Head of caudate nucleus (tissue), 42 donors: ENCODE results near the gene SEC31A.

Experiments
- DNase-seq, 42 donors: peaks; one replicate each; pipeline versions ENCODE4 v3.0.0 to v3.0.0-alpha.2; 2020 to 2021; ENCODE audit warnings: mixed read lengths in 7 of 42
- intact Hi-C: fragments of 100-400 bp; cut with DNase I; formaldehyde crosslinking; loops from one replicate; pipeline ENCODE4 v1.15.0; 2022

SEC31A gene

GRCh38 chr4:82802911-82803310, 88.0 kb downstream of the SEC31A start:
- intact Hi-C loops = no loop called here

GRCh38 chr4:82801910-82802521, 88.9 kb downstream of the SEC31A start:
- intact Hi-C loops = no loop called here
- peak in 4 of 42 donors; percentile 22 to 76 (median 44) for DNase-seq

More at GRCh38 chr4:82802911-82803310, 88.0 kb downstream of the SEC31A start:
- no peak for DNase-seq

GRCh38 chr4:82799006-82799881, 91.7 kb downstream of the SEC31A start:
- intact Hi-C loops = loop anchor here (10.0 kb wide), 1 partner anchor 54 kb away; no protein-coding TSS in a partner anchor
- DNase-seq = peak in 7 of 42 donors; percentile 17 to 61 (median 35)

- peak; percentile 74 to 94 (median 89) for DNase-seq
- intact Hi-C loops = loop anchor here (10.0 kb wide), 1 partner anchor 54 kb away; no protein-coding TSS in a partner anchor
These were observed 92.6 kb downstream of the SEC31A start, which contains the start of gene SCD5 for GRCh38 chr4:82798168-82799005. Gene SCD5, minus strand, starts transcription at chr4:82798796. Its CDS starts 259 bp downstream, at chr4:82798537.

- DNase-seq = peak in 34 of 42 donors; percentile 38 to 79 (median 56)
- intact Hi-C loops = loop anchor here (10.0 kb wide), 1 partner anchor 53 kb away; no protein-coding TSS in a partner anchor
These were observed 93.4 kb downstream of the SEC31A start for GRCh38 chr4:82797405-82798111.

GRCh38 chr4:82797040-82797404, 93.9 kb downstream of the SEC31A start:
- peak in 17 of 42 donors; percentile 32 to 77 (median 48) for DNase-seq
- intact Hi-C loops = loop anchor here (10.0 kb wide), 1 partner anchor 52 kb away; no protein-coding TSS in a partner anchor

GRCh38 chr4:82792912-82793649, 97.9 kb downstream of the SEC31A start:
- intact Hi-C loops = loop anchor here (10.0 kb wide), 1 partner anchor 48 kb away; no protein-coding TSS in a partner anchor
- DNase-seq = peak in 8 of 42 donors; percentile 16 to 70 (median 34)

- intact Hi-C loops = loop anchor here (10.0 kb wide), 1 partner anchor 46 kb away; no protein-coding TSS in a partner anchor
- DNase-seq = peak in 4 of 42 donors; percentile 7 to 48 (median 30)
These were observed 99.8 kb downstream of the SEC31A start for GRCh38 chr4:82791179-82791578.

GRCh38 chr4:82790060-82790660, 100.8 kb downstream of the SEC31A start:
- intact Hi-C loops = loop anchor here (10.0 kb wide), 1 partner anchor 45 kb away; no protein-coding TSS in a partner anchor
- peak in 3 of 42 donors; percentile 13 to 54 (median 19) for DNase-seq

- intact Hi-C loops = no loop called here
- DNase-seq = peak in 2 of 42 donors; percentile 15 to 54
These were observed 101.8 kb downstream of the SEC31A start for GRCh38 chr4:82789025-82789776.

- peak in 1 of 42 donors; percentile 12 for DNase-seq
- intact Hi-C loops = no loop called here
These were observed 103.6 kb downstream of the SEC31A start for GRCh38 chr4:82787342-82787741.

- intact Hi-C loops = no loop called here
- peak in 1 of 42 donors; percentile 0 for DNase-seq
These were observed 104.1 kb downstream of the SEC31A start for GRCh38 chr4:82786828-82787227.

- peak in 16 of 42 donors; percentile 36 to 84 (median 56) for DNase-seq
- intact Hi-C loops = no loop called here
These were observed 105.1 kb downstream of the SEC31A start for GRCh38 chr4:82785611-82786400.

GRCh38 chr4:82784681-82785610, 106.0 kb downstream of the SEC31A start:
- intact Hi-C loops = no loop called here
- DNase-seq = peak in 6 of 42 donors; percentile 16 to 61 (median 28)
